ENCODE results near the gene SMIM14.
"Not testable (repeated sequence)": the region's sequence is repeated elsewhere in the genome, so short reads cannot be mapped to it uniquely, and the experiment has no call there.

Gene SMIM14

DNA sequence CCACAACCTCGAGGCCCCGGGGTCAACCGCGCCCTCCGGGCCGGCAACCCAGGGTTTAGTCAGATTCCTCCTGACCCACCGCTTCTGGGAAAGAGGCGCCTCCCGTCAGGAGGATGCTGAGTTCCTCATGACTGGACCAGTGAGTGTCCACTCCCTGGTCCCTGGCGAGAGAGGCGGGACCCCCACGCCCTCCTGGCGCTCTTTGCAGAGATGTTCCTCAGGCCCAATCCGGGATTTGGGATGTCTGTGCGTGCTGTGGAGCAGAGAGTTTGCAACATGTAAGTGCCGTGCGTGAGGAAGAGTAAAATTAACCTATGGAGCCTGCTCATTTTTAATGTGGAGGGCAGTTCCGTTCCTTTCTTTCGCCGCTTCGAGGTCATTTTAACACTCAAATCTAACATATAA lies 110.6 kb downstream of the SMIM14 start:
- no peak for DNase-seq

DNA sequence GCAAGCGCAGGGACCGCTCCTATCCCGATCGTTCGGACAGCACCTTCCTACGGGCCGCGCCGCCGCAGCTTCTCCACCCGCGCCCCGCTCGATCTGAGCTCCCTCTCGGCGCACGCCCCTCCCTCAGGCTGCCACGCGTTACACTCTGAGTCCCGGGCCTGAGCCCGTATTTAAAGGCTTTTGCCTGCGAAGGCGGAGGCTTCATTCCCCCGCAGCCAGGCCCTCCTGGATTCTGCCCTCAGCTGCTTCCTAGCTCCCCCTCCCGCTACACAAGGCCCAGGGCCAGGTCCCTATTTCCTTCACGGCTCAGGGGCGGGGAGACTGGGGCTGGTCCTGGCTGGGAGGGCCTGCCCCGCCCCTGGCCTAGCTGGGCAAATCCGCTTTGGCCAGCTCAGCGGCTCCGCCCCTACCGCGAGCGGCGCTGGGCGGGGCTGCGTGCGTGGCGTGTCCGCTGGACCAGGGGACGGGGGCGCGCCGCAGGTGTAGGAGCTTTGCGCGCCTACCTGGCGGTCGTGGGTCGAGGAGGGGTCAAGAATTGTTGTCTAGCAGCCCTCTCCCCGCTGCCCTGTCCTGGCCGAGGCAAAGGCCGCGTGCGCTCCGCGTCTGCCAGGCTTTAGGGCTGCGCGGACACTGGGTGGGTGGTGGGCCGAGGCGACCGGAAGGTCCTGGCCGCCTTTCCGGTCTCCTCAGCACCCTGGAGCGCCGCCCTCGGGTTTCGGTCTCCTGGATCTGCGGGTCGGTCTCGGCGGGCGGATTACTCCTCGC lies 111.2 kb downstream of the SMIM14 start, which contains the start of gene UGDH:
Gene UGDH, minus strand, starts transcription at position 144 of the 765 bp plus-strand sequence. CDS start 5,927 bp downstream, outside the sequence.
- peak; percentile 56 for DNase-seq

DNA sequence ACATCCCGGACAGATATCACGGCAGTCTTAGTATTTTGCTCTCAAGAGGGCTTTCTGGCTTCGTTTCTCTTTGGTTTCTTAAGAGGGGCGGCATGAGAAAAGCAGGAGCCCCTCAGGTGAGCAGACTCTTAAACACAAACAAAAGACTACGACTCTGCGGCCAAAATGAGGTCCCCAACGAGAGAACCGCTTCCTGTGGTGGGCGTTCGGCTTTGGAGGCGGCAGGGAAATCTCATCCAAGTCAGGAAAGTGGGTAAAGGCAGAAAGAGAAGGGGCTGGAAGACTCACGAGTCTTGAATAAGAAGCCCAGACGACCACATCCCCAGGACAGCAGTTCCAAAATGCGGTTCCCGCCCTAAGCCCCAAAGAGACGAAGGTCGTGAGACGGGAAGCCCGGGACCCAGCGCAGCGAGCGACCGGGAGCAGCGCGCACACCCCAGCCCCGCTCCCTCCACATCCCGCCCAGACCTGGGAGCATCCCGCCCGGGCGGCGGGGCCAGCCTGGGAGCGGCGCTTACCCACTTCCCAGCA lies 111.8 kb downstream of the SMIM14 start:
- DNase-seq = no peak

DNA sequence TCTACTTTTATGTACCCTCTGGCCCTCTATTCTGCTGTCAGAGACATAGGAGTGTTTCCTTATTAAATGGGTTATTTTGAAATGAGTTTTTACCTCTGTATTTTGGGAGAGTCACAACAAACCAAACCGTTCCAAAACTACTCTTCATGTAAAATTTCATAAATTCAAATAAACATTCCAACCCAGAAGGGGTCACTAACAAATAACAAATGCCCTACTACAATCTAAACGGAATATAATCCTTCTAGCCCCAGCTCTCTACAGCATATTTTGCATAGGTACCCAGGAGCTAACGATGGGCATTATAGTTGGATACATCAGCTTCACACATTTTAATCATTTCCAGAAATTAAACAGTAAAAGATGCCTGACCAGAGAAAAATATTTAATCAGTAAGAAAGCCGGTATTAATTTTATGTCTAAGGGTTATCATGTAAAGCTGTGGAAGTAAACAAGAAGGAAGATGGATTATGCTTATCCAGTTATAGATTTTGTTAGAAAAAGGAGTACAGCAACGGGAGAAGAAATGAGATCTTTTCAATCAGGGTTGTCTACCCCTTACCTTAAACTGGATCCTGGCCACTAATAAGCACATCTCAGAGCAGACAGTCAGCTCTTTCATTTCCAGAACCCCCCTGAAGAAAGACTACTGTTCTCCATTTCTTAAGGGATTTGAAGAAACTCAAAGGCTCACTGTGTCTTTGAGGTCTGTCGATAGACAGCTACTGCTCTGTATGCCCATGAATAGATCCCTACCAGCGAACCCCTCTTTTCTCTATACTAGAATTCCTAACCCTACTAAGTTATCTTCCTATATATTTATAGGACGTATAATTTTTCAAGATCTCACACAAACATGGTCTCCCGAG lies 112.6 kb downstream of the SMIM14 start:
- no peak for DNase-seq

DNA sequence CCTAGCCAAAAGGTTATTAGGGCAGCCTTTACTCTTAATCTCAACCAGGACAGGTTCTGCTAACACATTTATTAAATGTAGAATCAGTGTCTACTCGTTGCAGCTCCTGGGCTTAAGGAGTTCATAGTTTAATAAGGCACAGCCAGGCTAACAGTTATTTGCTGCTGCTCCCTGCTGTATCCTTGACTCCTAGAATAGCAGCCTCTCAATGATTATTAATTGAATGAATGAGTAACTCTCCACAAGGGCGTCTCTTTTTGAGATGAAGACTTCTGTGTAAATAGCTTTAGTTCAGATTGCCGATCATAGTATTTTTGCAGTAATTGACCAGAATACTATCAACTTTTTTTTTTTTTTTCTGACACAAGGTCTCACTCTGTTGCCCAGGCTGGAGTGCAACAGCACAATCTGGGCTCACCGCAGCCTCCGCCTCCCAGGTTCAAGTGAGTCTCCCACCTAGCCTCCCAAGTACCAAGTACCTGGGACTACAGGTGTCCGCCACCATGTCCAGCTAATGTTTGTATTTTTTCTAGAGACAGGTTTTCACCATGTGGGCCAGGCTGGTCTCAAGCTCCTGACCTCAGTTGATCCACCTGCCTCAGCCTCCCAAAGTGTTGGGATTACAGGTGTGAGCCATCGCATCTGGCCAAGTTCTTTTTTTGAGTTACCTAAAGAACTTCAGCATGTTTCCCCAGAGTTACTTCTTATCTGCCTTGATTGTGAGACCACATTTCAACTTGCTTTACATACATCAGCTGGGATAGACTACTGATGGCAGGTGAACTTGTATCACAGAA lies 114.3 kb downstream of the SMIM14 start:
- no peak for DNase-seq

- DNase-seq = no peak
Measured at GRCh38 chr4:39522068-39522467, 116.6 kb downstream of the SMIM14 start.

- no peak for DNase-seq
Measured at GRCh38 chr4:39521253-39521919, 117.3 kb downstream of the SMIM14 start.

DNA sequence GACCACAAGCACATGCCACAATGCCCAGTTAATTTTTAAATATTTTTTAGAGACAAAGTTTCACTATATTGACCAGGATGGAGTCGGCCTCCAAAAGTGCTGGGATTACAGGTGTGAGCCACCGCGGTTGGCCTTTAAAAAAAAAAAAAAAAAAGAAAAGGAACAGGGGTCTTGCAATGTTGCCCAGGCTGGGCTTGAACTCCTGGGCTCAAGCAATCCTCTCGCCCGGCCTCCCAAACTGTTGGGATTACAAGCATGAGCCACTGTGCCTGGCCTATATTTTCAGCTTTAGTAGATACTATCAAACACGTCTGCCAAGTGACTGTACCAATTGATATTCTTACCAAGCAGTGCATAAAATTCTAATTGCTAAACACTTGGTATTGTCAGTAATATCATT lies 120.2 kb downstream of the SMIM14 start:
- DNase-seq = no peak

DNA sequence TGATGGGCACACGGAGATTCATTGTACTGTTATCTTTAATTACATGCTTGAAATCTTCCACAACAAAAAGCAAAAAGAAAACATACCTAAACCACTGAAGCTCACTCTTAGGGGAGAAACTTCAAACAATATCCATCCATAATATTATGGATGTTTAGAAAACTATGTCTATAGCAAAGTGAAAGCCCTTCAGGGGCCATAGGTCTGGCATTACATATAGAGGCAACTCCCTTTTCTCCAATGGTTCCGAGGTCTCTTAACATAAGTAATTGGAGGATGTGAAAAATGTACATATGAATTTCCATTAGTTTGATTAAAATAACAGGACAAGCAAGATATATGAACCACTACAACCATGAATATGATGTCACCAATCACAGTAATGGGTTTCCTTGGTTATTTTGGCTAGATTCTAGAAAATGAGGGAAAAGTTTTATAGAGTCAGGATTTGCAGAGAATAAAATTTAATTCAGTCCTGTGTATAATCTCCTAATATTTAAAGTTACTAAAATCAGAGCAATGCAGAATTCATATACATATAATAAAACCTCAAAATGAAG lies 122.2 kb downstream of the SMIM14 start:
- DNase-seq = no peak

GRCh38 chr4:39515669-39516401 lies 122.8 kb downstream of the SMIM14 start:
- not testable (repeated sequence) for DNase-seq

DNA sequence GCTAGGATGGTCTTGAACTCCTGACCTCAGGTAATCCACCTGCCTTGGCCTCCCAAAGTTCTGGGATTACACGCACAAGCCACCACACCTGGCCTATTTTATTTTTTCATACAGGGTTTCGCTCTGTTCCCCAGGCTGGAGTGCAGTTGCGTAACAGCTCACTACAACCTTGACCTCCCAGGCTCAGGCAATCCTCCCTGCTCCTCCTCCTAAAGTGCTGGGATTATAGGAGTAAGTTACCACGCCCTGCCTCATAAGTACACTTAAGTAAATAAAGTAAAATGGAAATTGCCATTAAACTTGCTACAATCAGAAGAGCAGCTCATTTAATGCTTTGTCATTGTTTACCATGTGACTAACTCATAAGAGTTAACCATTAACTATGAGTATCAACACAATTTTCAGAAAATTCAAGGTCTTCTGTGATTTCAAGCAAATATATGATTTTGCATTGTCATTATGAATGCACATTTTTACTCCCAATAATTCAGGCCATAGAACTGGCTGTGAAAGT lies 123.7 kb downstream of the SMIM14 start:
- DNase-seq = no peak

GRCh38 chr4:39514266-39514665 lies 124.4 kb downstream of the SMIM14 start:
- DNase-seq = not testable (repeated sequence)

DNA sequence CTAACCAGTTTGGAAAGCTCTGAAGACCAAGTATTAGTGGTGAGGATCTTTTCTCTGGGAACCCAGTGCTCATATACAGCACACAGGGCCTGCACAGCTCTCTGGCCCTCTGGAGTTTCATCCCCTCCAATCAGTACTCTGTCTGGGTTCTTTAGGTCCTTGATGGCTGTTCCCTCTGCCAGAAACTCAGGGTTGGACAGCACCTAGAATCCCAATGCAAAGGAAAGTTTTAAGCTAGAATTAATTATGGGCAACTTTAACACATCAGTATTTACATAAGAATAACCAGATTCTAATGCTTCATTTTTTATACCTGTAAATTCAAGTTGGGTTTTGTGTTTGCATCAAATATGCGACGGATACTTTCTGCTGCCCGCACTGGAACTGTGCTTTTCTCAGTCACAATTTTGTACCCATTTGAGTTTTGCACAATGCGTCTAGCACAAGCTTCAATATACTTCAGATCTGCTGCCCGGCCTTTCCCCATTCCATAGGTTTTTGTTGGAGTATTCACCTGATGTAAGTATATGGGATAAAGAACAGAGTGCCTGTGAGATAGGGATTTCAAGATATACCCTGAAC lies 128.2 kb downstream of the SMIM14 start:
- no peak for DNase-seq

- no peak for DNase-seq
Measured at GRCh38 chr4:39505581-39505980, 133.1 kb downstream of the SMIM14 start.

- no peak for DNase-seq
Measured at GRCh38 chr4:39504538-39504937, 134.1 kb downstream of the SMIM14 start.

- DNase-seq = not testable (repeated sequence)
Measured at GRCh38 chr4:39502664-39503035, 136.0 kb downstream of the SMIM14 start.

DNA sequence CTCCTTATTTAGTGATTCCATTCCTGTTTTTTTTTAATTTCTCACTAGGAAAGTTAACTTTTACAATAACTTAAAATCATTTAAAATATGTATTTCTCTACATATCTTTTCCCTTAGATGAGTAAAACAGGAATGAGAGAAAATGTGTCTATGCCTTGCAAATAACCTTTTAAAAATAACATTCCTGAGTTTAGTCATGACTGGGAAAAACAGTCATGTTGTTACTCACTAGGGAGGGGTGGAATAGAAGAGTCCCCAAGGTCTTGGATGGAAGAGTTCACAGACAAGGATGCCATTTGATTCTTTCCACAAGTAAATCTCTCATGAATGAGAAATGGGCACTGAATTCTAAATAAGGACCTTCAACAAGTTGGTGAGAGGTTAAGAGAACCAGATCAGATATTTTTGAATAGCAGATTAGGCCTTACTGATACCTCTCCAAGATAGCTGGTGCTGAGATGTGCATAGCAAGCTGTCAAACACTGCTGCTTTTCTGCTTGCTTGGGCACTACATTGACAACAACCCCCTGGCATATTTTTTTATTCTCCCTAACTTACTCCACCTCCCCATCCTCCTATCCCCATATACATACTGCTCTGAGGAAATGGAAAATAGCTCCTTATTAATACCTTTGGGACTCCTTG lies 136.5 kb downstream of the SMIM14 start:
- no peak for DNase-seq

DNA sequence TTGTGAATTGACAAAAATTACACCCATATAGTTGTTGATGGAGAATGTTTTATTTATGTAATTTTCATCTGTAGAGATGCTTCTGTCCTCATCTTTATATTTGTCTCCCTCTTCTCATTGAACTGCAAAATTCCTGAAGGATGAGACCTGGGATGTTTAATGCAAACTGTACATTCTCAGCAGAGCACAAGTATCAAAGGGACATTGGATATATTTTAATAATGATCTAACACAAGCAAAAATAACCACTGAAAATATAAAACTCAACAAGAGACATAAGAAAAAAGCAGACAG lies 140.0 kb downstream of the SMIM14 start:
- no peak for DNase-seq

DNA sequence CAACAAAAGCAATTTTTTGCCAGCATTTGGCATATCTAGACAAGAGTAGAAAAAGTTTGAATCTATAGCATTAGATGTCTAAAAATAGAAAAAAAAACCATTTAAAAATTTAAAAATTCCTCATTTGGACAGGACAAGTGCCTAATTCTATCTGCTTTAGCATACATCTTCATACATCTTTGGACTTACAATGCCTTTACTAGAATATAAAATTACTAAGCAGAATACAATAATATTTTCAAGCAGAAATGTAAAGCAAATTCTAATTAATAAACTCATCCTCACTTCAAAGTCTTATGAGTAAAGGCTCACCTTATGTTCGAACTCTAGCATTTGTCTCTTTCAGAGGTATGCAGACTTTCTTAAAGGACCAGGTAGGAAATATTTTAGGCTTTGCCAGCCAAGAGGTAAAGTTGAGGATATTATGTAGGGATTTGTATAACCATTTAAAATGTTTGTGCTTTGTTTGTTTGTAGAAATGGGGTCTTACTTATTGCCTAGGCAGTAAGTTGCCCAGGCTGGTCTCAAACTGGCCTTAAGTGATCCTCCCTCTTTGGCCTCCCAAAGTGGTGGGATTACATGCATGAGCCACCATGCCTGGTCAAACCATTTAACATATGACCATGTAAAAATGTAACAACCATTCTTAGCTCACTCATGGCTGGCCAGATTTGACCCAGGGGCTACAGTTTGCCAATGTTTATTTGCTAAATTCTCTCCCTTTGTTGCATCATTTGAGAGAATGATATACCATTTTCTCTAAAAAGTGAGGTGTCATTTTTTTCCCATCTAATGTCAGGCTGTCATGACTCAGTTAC lies 140.5 kb downstream of the SMIM14 start:
- DNase-seq = no peak

Data from SIG-M5 (cell line).